Measurements from ENCODE around the gene FAR2. TPM values are rescaled to one million over a fixed set of nuclear protein-coding genes. Genes with fewer than 3 reads are reported as not detected.

FAR2 gene
- 10 to 100 TPM in 1 of 3 donors, 1 to 10 TPM in 2; 8.2 to 18.2 (median 9.8) TPM for total RNA-seq

- intact Hi-C loops (cut with DNase I; ENCODE audit: low total_unique reads) = no loop called here
- H3K27me3 ChIP-seq = no peaks in the 10 kb centered on the region
- TF ChIP-seq POLR2AphosphoS5 (IDR thresholded peaks at IDR 0.05) (peak in 2 of 3 donors; percentile 11 to 24), POLR2A (IDR thresholded peaks at IDR 0.05) (no peak), CTCF (IDR thresholded peaks at IDR 0.05) (no peak)
- no peak for DNase-seq (ENCODE audit: low spot score in 2 of 2)
- H3K4me1 ChIP-seq = peaks cover 6 to 9% of the 10 kb centered on the region in 2 donors
- no peaks in the 10 kb centered on the region for H3K36me3 ChIP-seq
- peak within 1 kb of the TSS; percentile 80 to 92 for H3K27ac ChIP-seq
- H3K9me3 ChIP-seq = no peaks in the 10 kb centered on the region
- H3K4me3 ChIP-seq = peak within 1 kb of the TSS; percentile 63 to 96 (median 80)
Observed at GRCh38 chr12:29148911-29149690, at the start of gene FAR2. TSS of gene FAR2 (plus strand) at chr12:29149278. CDS start at chr12:29270450, 121,172 bp downstream.

- Histone ChIP-seq H3K4me3 (no peak overlapping the region), H3K9me3 (no peaks in the 10 kb centered on the region), H3K27me3 (no peaks in the 10 kb centered on the region), H3K36me3 (no peaks in the 10 kb centered on the region), H3K27ac (no peak overlapping the region), H3K4me1 (no peaks in the 10 kb centered on the region)
- TF ChIP-seq CTCF (IDR thresholded peaks at IDR 0.05) (no peak), POLR2A (IDR thresholded peaks at IDR 0.05) (no peak), POLR2AphosphoS5 (IDR thresholded peaks at IDR 0.05) (no peak)
- DNase-seq (ENCODE audit: low spot score in 2 of 2) = no peak
- intact Hi-C loops (cut with DNase I; ENCODE audit: low total_unique reads) = no loop called here
Observed at GRCh38 chr12:29102741-29103140, 46.3 kb upstream of the FAR2 start.

GRCh38 chr12:29103539-29103974 is 45.5 kb upstream of the FAR2 start:
- no peak overlapping the region for H3K4me3 ChIP-seq
- no peaks in the 10 kb centered on the region for H3K36me3 ChIP-seq
- H3K4me1 ChIP-seq = no peaks in the 10 kb centered on the region
- no peak for DNase-seq (ENCODE audit: low spot score in 2 of 2)
- TF ChIP-seq POLR2A (IDR thresholded peaks at IDR 0.05) (no peak), POLR2AphosphoS5 (IDR thresholded peaks at IDR 0.05) (no peak), CTCF (IDR thresholded peaks at IDR 0.05) (no peak)
- intact Hi-C loops (cut with DNase I; ENCODE audit: low total_unique reads) = no loop called here
- H3K27ac ChIP-seq = no peak overlapping the region
- H3K27me3 ChIP-seq = no peaks in the 10 kb centered on the region
- no peaks in the 10 kb centered on the region for H3K9me3 ChIP-seq

- no peak for TF ChIP-seq CTCF (IDR thresholded peaks at IDR 0.05)
- TF ChIP-seq POLR2AphosphoS5 (IDR thresholded peaks at IDR 0.05) = no peak
- no peak for TF ChIP-seq POLR2A (IDR thresholded peaks at IDR 0.05)
- H3K4me3 ChIP-seq = no peak overlapping the region
- H3K27ac ChIP-seq = no peak overlapping the region
- H3K27me3 ChIP-seq = no peaks in the 10 kb centered on the region
- DNase-seq (ENCODE audit: low spot score in 2 of 2) = no peak
- H3K4me1 ChIP-seq = no peaks in the 10 kb centered on the region
- no peaks in the 10 kb centered on the region for H3K36me3 ChIP-seq
- H3K9me3 ChIP-seq = no peaks in the 10 kb centered on the region
- intact Hi-C loops (cut with DNase I; ENCODE audit: low total_unique reads) = no loop called here
Observed at GRCh38 chr12:29104516-29104915, 44.6 kb upstream of the FAR2 start.
